Measurements from ENCODE around the gene MGARP.

- no peak for TF ChIP-seq CTCF (tag by site-specific recombination; IDR thresholded peaks at IDR 0.05)
- TF ChIP-seq ZBTB21 (tag by site-specific recombination; IDR thresholded peaks at IDR 0.05) = no peak
- no peak for TF ChIP-seq ELK4 (IDR thresholded peaks at IDR 0.05; ENCODE audit: borderline replicate concordance, low read depth, low read length)
- TF ChIP-seq ZNF561 (tag by site-specific recombination; IDR thresholded peaks at IDR 0.05; ENCODE audit: borderline replicate concordance) = no peak
- TF ChIP-seq SP2 (tag by site-specific recombination; IDR thresholded peaks at IDR 0.05) = no peak
- TF ChIP-seq ZNF660 (tag by site-specific recombination; IDR thresholded peaks at IDR 0.05) = no peak
- TF ChIP-seq REST (tag by site-specific recombination; IDR thresholded peaks at IDR 0.05) = no peak
- TF ChIP-seq ZNF138 (tag by site-specific recombination; IDR thresholded peaks at IDR 0.05; ENCODE audit: borderline replicate concordance) = no peak
- TF ChIP-seq ZNF24 (tag by site-specific recombination; IDR thresholded peaks at IDR 0.05) = no peak
- no peak for TF ChIP-seq YY1 (tag by site-specific recombination; IDR thresholded peaks at IDR 0.05)
- TF ChIP-seq MEIS1 (CRISPR knock-in tag; IDR thresholded peaks at IDR 0.05; ENCODE audit: borderline replicate concordance) = no peak
These were observed 37.6 kb upstream of the MGARP start for GRCh38 chr4:139317635-139318034.

Data from HEK293 (cell line).